Gastrocnemius medialis (tissue), 4 donors: ENCODE results near the gene FRS2.

ENCODE experiments used
- POLR2A ChIP-seq, 2 donors: fragments of 450-650 bp; IDR thresholded peaks; one replicate each; pipeline ENCODE4 v1.6.1; 2017; ENCODE audit warnings: antibody characterized with exemption in 2 of 2, mild to moderate bottlenecking in 2 of 2, moderate library complexity in 2 of 2
- TF ChIP-seq, protein P1 (sequence below), 5 experiments: fragments of 450-650 bp in 3 of 5; fragments of 200-600 bp in 2 of 5; sonication (generic) in 2 of 5; IDR thresholded peaks in 4 of 5; conservative IDR thresholded peaks in 1 of 5; 1 replicate in 4 of 5; 2 replicates in 1 of 5; pipeline ENCODE4 v1.5.1; 2016 to 2019; ENCODE audit warnings: antibody characterized with exemption in 5 of 5, mild to moderate bottlenecking in 3 of 5, moderate library complexity in 3 of 5

- TF ChIP-seq, protein P1, sequence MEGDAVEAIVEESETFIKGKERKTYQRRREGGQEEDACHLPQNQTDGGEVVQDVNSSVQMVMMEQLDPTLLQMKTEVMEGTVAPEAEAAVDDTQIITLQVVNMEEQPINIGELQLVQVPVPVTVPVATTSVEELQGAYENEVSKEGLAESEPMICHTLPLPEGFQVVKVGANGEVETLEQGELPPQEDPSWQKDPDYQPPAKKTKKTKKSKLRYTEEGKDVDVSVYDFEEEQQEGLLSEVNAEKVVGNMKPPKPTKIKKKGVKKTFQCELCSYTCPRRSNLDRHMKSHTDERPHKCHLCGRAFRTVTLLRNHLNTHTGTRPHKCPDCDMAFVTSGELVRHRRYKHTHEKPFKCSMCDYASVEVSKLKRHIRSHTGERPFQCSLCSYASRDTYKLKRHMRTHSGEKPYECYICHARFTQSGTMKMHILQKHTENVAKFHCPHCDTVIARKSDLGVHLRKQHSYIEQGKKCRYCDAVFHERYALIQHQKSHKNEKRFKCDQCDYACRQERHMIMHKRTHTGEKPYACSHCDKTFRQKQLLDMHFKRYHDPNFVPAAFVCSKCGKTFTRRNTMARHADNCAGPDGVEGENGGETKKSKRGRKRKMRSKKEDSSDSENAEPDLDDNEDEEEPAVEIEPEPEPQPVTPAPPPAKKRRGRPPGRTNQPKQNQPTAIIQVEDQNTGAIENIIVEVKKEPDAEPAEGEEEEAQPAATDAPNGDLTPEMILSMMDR (IDR thresholded peaks at IDR 0.05 in 4 of 5, conservative IDR thresholded peaks at IDR 0.05 in 1 of 5), result no peak
- TF ChIP-seq POLR2A (IDR thresholded peaks at IDR 0.05), result no peak
Measured at GRCh38 chr12:69583203-69583602, 113.0 kb downstream of the FRS2 start.
